Osteoblast (primary cell): ENCODE data around the gene SYT3. TPM values are rescaled to one million over a fixed set of nuclear protein-coding genes. Genes with fewer than 3 reads are reported as not detected.
A peak's percentile ranks its signal among the peaks of the same experiment; 100 is the strongest.

Experiments
- DNase-seq: peaks from one replicate; pipeline ENCODE4 v3.0.0; 2011; ENCODE audit warnings: low spot score, mixed read lengths; ENCODE audit not compliant: insufficient read length; ENCODE audit errors: missing footprints
- H2AFZ ChIP-seq: 2 replicates; pipeline ENCODE4 v1.6.0; 2011; ENCODE audit warnings: mild to moderate bottlenecking, low read length
- H3K27ac ChIP-seq: 2 replicates; pipeline ENCODE4 v1.5.1; 2011; ENCODE audit warnings: mild to moderate bottlenecking, low read depth, low read length, moderate library complexity
- H3K27me3 ChIP-seq: 2 replicates; pipeline ENCODE4 v1.6.0; 2012; ENCODE audit warnings: mild to moderate bottlenecking, control low read depth, inconsistent platforms, low read length, moderate library complexity; ENCODE audit not compliant: insufficient read depth
- H3K36me3 ChIP-seq: 2 replicates; pipeline ENCODE4 v1.5.1; 2011; ENCODE audit warnings: mild to moderate bottlenecking, low read length, control low read depth, moderate library complexity; ENCODE audit not compliant: insufficient read depth
- H3K4me1 ChIP-seq: 2 replicates; pipeline ENCODE4 v1.5.1; 2011; ENCODE audit warnings: mild to moderate bottlenecking, low read length, control low read depth, moderate library complexity; ENCODE audit not compliant: insufficient read depth
- H3K4me2 ChIP-seq: 2 replicates; pipeline ENCODE4 v1.6.0; 2011; ENCODE audit warnings: mild to moderate bottlenecking, low read length; ENCODE audit not compliant: insufficient read depth
- H3K4me3 ChIP-seq: fragments of 200-600 bp; sonication (generic); 3 replicates; pipeline ENCODE4 v1.5.1; 2012; ENCODE audit warnings: mild to moderate bottlenecking, low read length, inconsistent platforms; ENCODE audit not compliant: insufficient read depth
- H3K79me2 ChIP-seq: 2 replicates; pipeline ENCODE4 v1.6.0; 2012; ENCODE audit warnings: mild to moderate bottlenecking, low read length, control low read depth, inconsistent platforms; ENCODE audit not compliant: insufficient read depth
- H3K9me3 ChIP-seq: 2 replicates; pipeline ENCODE4 v1.5.1; 2011; ENCODE audit warnings: low read depth, low read length, control low read depth
- H4K20me1 ChIP-seq: 2 replicates; pipeline ENCODE4 v1.6.0; 2012; ENCODE audit warnings: mild to moderate bottlenecking, low read length, control low read depth; ENCODE audit not compliant: insufficient read depth
- CTCF ChIP-seq: IDR thresholded peaks from 2 replicates; pipeline ENCODE4 v1.5.1; 2011; ENCODE audit warnings: mild to moderate bottlenecking, low read depth, low read length, moderate library complexity; ENCODE audit errors: extremely low read depth
- total RNA-seq: library from RNA; depleted of rRNA; stranded (reverse); fragments of >200 nt; gene quantifications from 2 replicates; pipeline ENCODE4 v1.2.3, GENCODE V29; 2012

SYT3 gene, protein sequence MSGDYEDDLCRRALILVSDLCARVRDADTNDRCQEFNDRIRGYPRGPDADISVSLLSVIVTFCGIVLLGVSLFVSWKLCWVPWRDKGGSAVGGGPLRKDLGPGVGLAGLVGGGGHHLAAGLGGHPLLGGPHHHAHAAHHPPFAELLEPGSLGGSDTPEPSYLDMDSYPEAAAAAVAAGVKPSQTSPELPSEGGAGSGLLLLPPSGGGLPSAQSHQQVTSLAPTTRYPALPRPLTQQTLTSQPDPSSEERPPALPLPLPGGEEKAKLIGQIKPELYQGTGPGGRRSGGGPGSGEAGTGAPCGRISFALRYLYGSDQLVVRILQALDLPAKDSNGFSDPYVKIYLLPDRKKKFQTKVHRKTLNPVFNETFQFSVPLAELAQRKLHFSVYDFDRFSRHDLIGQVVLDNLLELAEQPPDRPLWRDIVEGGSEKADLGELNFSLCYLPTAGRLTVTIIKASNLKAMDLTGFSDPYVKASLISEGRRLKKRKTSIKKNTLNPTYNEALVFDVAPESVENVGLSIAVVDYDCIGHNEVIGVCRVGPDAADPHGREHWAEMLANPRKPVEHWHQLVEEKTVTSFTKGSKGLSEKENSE
- total RNA-seq = 0.36 TPM in 1 of 2 replicates, not detected in the other

DNA sequence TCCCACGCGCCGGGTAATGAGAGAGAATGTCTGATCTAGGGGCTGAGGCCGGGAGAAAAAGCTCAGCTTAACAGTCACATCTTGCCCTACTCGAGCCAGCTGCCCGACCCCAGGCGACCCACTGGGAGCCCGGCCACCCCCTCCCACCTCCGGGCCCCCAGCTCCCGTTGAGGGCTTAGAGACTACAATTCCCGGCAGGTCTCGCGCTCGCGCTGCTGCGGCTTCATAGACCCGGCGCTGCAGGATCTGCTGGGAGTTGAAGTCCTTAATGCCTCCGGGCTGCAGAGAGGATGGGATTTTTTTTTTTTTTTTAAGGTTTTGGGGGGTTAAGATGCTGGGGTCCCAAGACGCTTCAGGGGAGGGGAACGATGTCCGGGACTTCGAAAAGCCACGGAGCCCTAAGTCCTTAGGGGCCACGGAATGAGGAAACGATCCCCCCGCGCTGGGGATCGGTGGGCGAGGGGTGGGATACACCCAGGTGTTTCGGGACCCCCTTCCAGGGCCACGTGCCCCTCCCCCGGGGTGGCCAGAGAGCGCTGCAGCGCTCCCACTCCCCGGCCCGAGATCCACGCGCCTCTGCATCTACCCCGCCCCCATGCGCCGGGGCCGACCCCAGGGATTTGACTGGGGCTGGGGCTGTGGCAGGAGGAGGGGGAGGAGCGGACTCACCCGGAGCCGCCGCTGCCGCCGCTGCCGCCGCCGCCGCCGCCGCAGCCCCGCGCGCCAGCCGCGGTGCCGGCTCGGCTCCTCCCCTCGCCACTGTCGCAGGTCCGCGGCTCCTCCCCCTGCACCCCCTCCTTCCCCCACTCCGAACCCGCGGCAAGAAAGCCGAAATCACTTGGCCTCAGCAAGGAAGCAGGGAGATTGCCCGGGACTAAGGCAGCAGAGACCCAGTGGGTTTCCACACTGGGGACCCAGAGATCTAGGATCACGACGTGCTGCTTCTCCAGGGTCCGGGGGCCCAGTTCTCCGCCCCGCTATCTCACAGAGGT, at the start of gene SYT3:
Gene SYT3 (minus strand): TSS at position 761 of the 992 bp plus-strand sequence. CDS start 2,470 bp downstream, outside the sequence.
- Histone ChIP-seq H3K27ac (no peak within 1 kb of the TSS), H3K4me1 (no peaks in the 10 kb centered on the region), H2AFZ (no peak within 1 kb of the TSS), H3K4me2 (peak within 1 kb of the TSS; percentile 36), H3K4me3 (peak within 1 kb of the TSS; percentile 55), H3K36me3 (no peaks in the 10 kb centered on the region), H3K9me3 (no peaks in the 10 kb centered on the region), H3K79me2 (no peaks in the 10 kb centered on the region), H4K20me1 (no peaks in the 10 kb centered on the region), H3K27me3 (peaks cover 29% of the 10 kb centered on the region)
- DNase-seq = peak; percentile 97
- no peak for TF ChIP-seq CTCF

DNA sequence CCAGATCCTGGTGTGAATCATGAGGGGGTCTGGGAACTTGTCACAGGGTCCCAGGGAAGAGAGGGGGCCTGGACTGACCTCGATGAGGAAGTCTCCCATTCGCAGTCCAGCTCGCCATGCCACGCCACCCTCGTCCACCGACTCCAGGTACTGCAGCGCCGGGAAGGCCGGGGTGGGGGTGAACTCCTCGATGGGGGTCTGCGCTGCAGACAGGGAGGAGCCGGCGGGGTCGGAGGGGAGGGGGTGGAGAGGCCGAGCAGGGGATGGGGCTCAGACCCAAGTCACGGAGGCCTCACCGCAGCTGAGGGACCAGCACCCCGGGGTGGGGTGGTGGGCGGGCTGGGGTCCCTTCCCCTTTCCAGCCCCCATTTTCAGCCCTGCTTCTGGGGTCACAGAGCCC, 49.1 kb upstream of the SYT3 start:
- Histone ChIP-seq H3K36me3 (no peaks in the 10 kb centered on the region), H3K4me2 (no peak overlapping the region), H4K20me1 (no peaks in the 10 kb centered on the region), H3K27ac (no peak overlapping the region), H3K27me3 (no peaks in the 10 kb centered on the region), H3K9me3 (no peaks in the 10 kb centered on the region), H3K4me1 (no peaks in the 10 kb centered on the region), H2AFZ (no peak overlapping the region), H3K4me3 (no peak overlapping the region), H3K79me2 (no peaks in the 10 kb centered on the region)
- DNase-seq = no peak
- TF ChIP-seq CTCF = no peak

- no peak for DNase-seq
- H2AFZ ChIP-seq = no peak overlapping the region
- no peaks in the 10 kb centered on the region for H3K36me3 ChIP-seq
- H3K9me3 ChIP-seq = no peaks in the 10 kb centered on the region
- no peak overlapping the region for H3K27ac ChIP-seq
- no peak overlapping the region for H3K4me3 ChIP-seq
- no peaks in the 10 kb centered on the region for H4K20me1 ChIP-seq
- H3K4me2 ChIP-seq = no peak overlapping the region
- no peaks in the 10 kb centered on the region for H3K27me3 ChIP-seq
- no peaks in the 10 kb centered on the region for H3K4me1 ChIP-seq
- TF ChIP-seq CTCF = no peak
- no peaks in the 10 kb centered on the region for H3K79me2 ChIP-seq
Observed at GRCh38 chr19:50686310-50687032, 46.8 kb upstream of the SYT3 start.
